Measurements from ENCODE around the gene MTHFD1.
"Not testable (repeated sequence)": the region's sequence is repeated elsewhere in the genome, so short reads cannot be mapped to it uniquely, and the experiment has no call there.

MTHFD1 gene

DNA sequence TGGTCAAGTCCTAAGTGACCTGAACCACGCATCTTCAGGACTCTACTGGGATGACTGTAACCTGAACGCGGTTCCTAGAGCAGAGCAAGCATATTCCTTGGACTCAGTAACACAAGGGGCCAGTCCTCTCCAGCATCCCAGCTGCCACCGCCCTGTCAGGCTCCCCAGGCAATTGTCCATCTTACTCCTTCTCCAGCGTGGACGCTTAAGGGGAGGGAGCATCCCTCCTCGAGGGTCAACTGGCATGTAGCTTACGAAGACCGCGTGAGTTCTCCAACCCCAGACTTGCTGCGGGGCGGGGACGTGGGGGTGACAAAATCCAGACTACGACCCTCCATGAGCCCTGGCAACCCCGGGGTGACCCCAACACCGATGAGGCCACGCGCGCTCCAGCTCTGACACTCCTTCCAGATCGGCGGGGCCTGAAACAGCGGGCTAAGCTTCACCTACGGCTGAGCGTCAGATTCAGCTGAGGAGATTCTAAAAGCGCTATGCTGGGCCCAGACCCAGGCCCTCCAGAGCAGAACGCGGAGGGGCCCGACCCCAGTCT is 846 bp upstream of the MTHFD1 start:
- DNase-seq (ENCODE audit: insufficient read length, low spot score) = peak; percentile 13
- TF ChIP-seq POLR2AphosphoS5 (IDR thresholded peaks at IDR 0.05; ENCODE audit: low read depth, low read length) = peak; percentile 35; the same call in 1 of the 2 replicates
- no peak for TF ChIP-seq SPI1 (IDR thresholded peaks at IDR 0.05; ENCODE audit: low read depth, low read length)
- FAIRE-seq = peak; percentile 43

DNA sequence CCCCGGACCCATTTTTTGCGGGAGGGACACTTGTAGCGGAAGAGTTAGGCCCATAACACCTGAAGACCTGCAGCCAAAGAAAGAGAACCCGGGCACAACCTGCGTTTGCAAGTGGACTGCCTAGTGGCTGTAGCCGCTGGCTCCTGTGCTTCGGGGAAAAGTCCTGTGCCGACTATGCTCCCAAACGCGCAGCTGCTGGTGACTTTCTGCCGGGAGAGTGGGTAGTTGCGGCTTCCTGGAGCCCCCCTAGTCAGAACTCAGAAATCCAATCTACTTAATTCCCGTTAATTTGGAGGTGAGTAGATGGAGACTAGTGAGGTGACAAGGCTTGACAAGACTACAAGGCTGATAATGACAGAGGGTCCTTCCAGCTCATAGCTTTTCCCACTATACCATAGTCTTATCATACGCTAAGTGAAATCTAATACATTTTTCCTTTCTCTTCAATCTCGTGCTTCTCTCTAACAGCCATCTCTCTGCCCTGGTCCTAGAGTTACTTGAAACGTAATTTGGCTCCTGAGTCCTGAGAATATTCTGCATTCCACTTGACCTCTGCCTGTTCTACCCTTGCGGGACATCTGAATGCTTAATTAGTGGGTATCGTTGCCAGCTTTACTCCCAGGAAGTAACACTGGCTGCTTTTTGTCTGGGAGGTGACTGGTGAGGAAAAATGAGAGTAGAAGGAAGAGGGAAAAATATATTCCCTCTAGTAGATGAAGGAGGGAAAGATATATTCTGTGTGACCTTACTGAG is 556 bp downstream of the MTHFD1 start:
- FAIRE-seq = peak; percentile 43
- no peak for DNase-seq (ENCODE audit: insufficient read length, low spot score)
- TF ChIP-seq POU2F2 (IDR thresholded peaks at IDR 0.05; ENCODE audit: low read depth, low read length) = peak; percentile 61; the same call in 1 of the 2 replicates
- no peak for TF ChIP-seq PAX5 (IDR thresholded peaks at IDR 0.05; ENCODE audit: insufficient read depth, low read length, severe bottlenecking)
- no peak for TF ChIP-seq POLR2AphosphoS5 (IDR thresholded peaks at IDR 0.05; ENCODE audit: low read depth, low read length)
- 0 out of 2 replicates have a peak, but pooled peaks have one; percentile 48 for TF ChIP-seq POLR2A (IDR thresholded peaks at IDR 0.05; ENCODE audit: low read depth, low read length)
- TF ChIP-seq TAF1 (IDR thresholded peaks at IDR 0.05; ENCODE audit: low read depth, low read length) = peak; percentile 47

DNA sequence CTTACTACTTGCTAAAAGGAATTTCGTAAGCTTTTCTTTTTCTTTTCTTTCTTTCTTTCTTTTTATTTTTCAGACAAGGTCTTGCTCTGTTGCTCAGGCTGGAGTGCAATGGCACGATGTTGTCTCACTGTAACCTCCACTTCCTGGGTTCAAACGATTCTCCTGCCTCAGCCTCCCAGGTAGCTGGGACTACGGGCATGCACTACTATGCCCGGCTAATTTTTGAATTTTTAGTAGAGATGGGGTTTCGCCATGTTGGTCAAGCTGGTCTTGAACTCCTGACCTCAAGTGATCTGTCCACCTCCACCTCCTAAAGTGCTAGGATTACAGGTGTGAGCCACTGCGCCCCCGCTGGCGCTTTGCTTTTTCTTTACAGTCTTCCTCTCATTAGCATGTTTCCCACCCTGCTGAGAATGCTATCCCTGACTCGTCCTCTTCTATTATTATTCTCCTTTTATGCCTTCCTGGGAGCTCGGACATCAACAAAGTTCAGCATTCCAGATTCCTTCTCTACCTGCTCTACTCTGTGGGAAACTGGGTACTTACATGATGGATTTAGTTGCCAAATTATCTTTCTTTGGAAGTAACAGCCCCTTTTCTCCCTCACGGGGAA is 3.1 kb downstream of the MTHFD1 start:
- TF ChIP-seq TAF1 (IDR thresholded peaks at IDR 0.05; ENCODE audit: low read depth, low read length) = no peak
- TF ChIP-seq SPI1 (IDR thresholded peaks at IDR 0.05; ENCODE audit: low read depth, low read length) = no peak
- no peak for TF ChIP-seq POU2F2 (IDR thresholded peaks at IDR 0.05; ENCODE audit: low read depth, low read length)
- TF ChIP-seq POLR2A (IDR thresholded peaks at IDR 0.05; ENCODE audit: low read depth, low read length) = no peak
- TF ChIP-seq PAX5 (IDR thresholded peaks at IDR 0.05; ENCODE audit: insufficient read depth, low read length, severe bottlenecking) = no peak
- TF ChIP-seq POLR2AphosphoS5 (IDR thresholded peaks at IDR 0.05; ENCODE audit: low read depth, low read length) = no peak
- FAIRE-seq (no peak), DNase-seq (ENCODE audit: insufficient read length, low spot score) (no peak)

DNA sequence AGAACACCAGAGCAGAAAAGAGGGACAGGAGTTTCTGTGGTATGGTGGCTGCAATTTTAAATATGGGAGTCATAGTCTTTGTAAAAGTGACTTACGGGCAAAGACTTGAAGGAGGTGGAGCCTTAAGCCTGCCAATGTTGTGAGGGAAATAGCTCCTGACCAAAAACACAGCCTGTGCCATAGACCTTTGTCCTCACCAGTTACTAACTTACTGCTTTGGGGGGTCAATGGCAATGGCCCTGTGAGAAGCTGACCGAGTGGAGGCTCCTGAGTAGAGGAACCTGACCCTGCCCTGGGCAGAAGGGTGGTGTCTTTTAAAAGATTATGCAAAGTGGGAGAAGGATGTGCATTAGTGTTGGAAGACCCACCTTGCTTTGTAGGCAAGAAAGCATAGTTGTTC is 3.8 kb downstream of the MTHFD1 start:
- DNase-seq (ENCODE audit: insufficient read length, low spot score) (no peak), FAIRE-seq (no peak)
- TF ChIP-seq POU2F2 (IDR thresholded peaks at IDR 0.05; ENCODE audit: low read depth, low read length) (no peak), TAF1 (IDR thresholded peaks at IDR 0.05; ENCODE audit: low read depth, low read length) (no peak), PAX5 (IDR thresholded peaks at IDR 0.05; ENCODE audit: insufficient read depth, low read length, severe bottlenecking) (no peak), POLR2AphosphoS5 (IDR thresholded peaks at IDR 0.05; ENCODE audit: low read depth, low read length) (no peak), POLR2A (IDR thresholded peaks at IDR 0.05; ENCODE audit: low read depth, low read length) (no peak), SPI1 (IDR thresholded peaks at IDR 0.05; ENCODE audit: low read depth, low read length) (no peak)

DNA sequence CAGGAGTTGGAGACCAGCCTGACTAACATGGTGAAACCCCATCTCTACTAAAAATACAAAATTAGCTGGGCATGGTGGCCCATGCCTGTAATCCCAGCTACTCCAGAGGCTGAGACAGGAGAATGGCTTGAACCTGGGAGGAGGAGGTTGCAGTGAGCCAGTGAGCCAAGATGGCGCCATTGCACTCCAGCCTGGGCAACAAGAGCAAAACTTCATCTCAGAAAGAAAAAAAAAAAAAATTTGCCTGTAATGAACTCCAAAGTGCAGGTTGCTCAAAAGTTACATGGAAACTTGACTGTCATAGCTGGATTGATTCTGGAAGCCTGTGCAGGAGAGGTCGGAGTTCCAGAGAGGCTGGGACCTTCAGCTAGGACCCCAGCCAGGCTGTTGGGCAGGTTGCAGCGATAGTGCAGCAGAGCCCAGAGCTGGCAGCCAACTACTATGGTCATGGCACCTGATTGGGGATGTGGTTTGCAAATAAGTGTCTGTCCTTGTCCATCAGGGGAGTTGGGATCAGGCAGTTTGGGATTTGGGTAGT is 5.1 kb downstream of the MTHFD1 start:
- not testable (repeated sequence) for FAIRE-seq; DNase-seq (ENCODE audit: insufficient read length, low spot score)

DNA sequence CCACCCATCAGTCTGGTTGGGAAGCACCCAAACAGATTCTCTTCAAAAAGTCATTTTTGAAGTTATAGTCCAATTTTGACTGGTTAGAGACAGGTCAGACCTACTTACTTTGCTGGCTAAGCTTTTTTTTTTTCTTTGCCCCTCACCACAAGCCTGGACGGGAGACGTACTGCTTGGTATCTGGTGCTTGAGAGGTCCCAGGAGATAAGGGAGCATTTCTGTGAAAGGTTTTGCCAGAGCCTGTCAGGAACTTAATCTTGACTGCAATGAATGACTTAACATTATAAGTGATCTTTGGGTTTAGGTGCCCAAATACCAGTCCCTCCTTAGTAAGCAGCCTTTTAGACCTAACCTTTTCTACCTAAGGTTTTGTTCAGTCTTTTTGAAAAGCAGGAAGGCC is 6.3 kb downstream of the MTHFD1 start:
- DNase-seq (ENCODE audit: insufficient read length, low spot score) (no peak), FAIRE-seq (no peak)
- TF ChIP-seq TAF1 (IDR thresholded peaks at IDR 0.05; ENCODE audit: low read depth, low read length) (no peak), SPI1 (IDR thresholded peaks at IDR 0.05; ENCODE audit: low read depth, low read length) (no peak), POLR2A (IDR thresholded peaks at IDR 0.05; ENCODE audit: low read depth, low read length) (no peak), POU2F2 (IDR thresholded peaks at IDR 0.05; ENCODE audit: low read depth, low read length) (no peak), PAX5 (IDR thresholded peaks at IDR 0.05; ENCODE audit: insufficient read depth, low read length, severe bottlenecking) (no peak), POLR2AphosphoS5 (IDR thresholded peaks at IDR 0.05; ENCODE audit: low read depth, low read length) (no peak)

DNA sequence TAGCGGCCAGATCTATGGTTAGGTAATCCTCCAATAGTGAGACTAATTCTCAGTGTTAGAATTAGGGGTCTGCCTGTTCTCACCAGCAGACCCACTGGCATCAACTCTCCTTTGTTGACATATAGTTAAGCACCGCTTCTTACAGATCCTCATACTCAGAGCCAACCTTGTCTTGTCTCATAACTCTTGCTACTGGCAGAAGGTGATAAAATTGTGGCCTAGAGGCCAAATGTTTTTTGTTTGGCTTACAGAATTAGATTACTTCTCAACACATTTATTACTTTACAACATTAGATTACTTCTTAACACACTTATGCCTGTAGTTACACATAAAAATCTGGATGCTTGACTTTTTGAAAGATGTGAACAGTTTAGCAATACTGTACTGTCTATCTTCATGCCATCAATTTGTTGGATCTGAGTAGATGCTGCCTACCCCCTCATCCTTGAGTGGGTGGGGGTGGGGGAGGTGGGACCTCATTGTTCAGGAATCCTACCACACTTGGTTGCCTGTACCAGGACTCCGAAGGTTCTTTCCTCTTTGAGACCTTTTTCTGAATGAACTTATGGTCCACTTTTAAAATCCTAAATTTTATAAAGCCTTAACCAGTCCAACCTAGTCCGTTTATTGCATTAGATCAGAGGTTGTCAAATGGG is 7.0 kb downstream of the MTHFD1 start:
- FAIRE-seq = no peak
- TF ChIP-seq POLR2A (IDR thresholded peaks at IDR 0.05; ENCODE audit: low read depth, low read length) = no peak
- no peak for TF ChIP-seq PAX5 (IDR thresholded peaks at IDR 0.05; ENCODE audit: insufficient read depth, low read length, severe bottlenecking)
- no peak for TF ChIP-seq POLR2AphosphoS5 (IDR thresholded peaks at IDR 0.05; ENCODE audit: low read depth, low read length)
- TF ChIP-seq SPI1 (IDR thresholded peaks at IDR 0.05; ENCODE audit: low read depth, low read length) = no peak
- TF ChIP-seq TAF1 (IDR thresholded peaks at IDR 0.05; ENCODE audit: low read depth, low read length) = no peak
- no peak for TF ChIP-seq POU2F2 (IDR thresholded peaks at IDR 0.05; ENCODE audit: low read depth, low read length)

DNA sequence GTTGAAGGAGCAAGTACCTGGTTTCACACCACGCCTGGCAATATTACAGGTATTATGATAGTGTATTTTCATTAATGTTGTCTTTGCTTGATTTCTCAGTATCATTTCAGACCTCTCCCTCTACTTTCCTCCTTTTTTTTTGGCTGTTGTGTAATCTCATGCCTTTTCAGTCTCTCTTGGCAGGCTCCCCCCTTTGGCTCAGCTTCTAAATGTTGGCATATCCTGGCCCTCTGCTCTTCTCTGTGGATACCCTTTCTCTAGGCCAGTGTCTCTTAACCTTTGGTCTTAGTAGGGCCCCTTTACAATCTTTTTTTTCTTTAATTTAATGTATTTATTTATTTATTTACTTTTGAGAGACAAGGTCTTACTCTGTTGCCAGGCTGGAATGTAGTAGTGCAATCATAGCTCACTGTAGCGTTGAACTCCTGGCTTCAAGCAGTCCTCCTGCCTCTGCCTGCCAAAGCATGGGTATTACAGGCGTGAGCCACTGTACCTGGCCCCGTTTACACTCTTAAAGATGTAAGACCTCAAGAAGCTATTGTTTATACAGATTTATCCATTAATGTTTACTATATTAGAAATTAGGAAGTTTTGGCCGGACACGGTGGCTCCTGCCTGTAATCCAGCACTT is 12.8 kb downstream of the MTHFD1 start:
- FAIRE-seq = no peak
- TF ChIP-seq PAX5 (IDR thresholded peaks at IDR 0.05; ENCODE audit: insufficient read depth, low read length, severe bottlenecking) = no peak
- TF ChIP-seq POU2F2 (IDR thresholded peaks at IDR 0.05; ENCODE audit: low read depth, low read length) = no peak
- TF ChIP-seq TAF1 (IDR thresholded peaks at IDR 0.05; ENCODE audit: low read depth, low read length) = no peak
- TF ChIP-seq SPI1 (IDR thresholded peaks at IDR 0.05; ENCODE audit: low read depth, low read length) = no peak
- no peak for TF ChIP-seq POLR2A (IDR thresholded peaks at IDR 0.05; ENCODE audit: low read depth, low read length)
- no peak for TF ChIP-seq POLR2AphosphoS5 (IDR thresholded peaks at IDR 0.05; ENCODE audit: low read depth, low read length)
- no peak for DNase-seq (ENCODE audit: insufficient read length, low spot score)

More for the DNA sequence above, 7.0 kb downstream of the MTHFD1 start:
- DNase-seq (ENCODE audit: insufficient read length, low spot score) = no peak

DNA sequence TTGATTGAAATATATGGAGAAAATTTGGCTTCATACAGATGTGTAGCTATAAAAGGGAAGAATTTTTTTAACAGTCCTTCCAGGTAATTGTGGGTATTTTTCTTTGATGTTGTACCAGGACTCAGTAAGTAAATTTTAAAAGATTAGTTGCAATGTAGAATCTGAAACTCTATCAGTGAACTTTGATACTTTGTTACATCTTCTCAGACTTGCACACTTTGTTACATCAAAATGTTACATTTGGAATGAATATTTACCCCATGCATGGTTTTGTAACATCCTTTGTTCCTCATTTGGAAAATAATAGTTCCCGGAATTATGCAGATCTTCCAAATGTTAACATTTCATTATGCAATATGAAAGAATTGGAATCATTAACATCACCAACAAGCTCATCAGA is 13.8 kb downstream of the MTHFD1 start:
- DNase-seq (ENCODE audit: insufficient read length, low spot score) = no peak
- TF ChIP-seq POU2F2 (IDR thresholded peaks at IDR 0.05; ENCODE audit: low read depth, low read length) (no peak), POLR2A (IDR thresholded peaks at IDR 0.05; ENCODE audit: low read depth, low read length) (no peak), TAF1 (IDR thresholded peaks at IDR 0.05; ENCODE audit: low read depth, low read length) (no peak), SPI1 (IDR thresholded peaks at IDR 0.05; ENCODE audit: low read depth, low read length) (no peak), PAX5 (IDR thresholded peaks at IDR 0.05; ENCODE audit: insufficient read depth, low read length, severe bottlenecking) (no peak), POLR2AphosphoS5 (IDR thresholded peaks at IDR 0.05; ENCODE audit: low read depth, low read length) (no peak)
- FAIRE-seq = no peak
